ENCODE results near the gene ACP2. TPM values are rescaled to one million over a fixed set of nuclear protein-coding genes. Genes with fewer than 3 reads are reported as not detected.
A peak's percentile ranks its signal among the peaks of the same experiment; 100 is the strongest.

The ACP2 gene, protein sequence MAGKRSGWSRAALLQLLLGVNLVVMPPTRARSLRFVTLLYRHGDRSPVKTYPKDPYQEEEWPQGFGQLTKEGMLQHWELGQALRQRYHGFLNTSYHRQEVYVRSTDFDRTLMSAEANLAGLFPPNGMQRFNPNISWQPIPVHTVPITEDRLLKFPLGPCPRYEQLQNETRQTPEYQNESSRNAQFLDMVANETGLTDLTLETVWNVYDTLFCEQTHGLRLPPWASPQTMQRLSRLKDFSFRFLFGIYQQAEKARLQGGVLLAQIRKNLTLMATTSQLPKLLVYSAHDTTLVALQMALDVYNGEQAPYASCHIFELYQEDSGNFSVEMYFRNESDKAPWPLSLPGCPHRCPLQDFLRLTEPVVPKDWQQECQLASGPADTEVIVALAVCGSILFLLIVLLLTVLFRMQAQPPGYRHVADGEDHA
- polyA plus RNA-seq (ENCODE audit: insufficient read depth in 1 of 5, insufficient read length in 5 of 5, low replicate concordance in 1 of 5), result 10 to 100 TPM; 33.8 to 43.1 (median 36.5) TPM
- long read RNA-seq, donor 1, transcript ACP2-201 (11 exons, 2,203 nt), result major isoform, 8 of 14 reads
- long read RNA-seq, donor 1, partial matches to known transcripts, result 5 of 14 reads
- long read RNA-seq, donor 1, other reads (novel, unspliced or antisense), result 0 of 14 reads
- long read RNA-seq, donor 2, partial matches to known transcripts, result 11 of 16 reads
- long read RNA-seq, donor 2, other reads (novel, unspliced or antisense), result 0 of 16 reads
- long read RNA-seq, donor 3, partial matches to known transcripts, result 31 of 41 reads
- long read RNA-seq, donor 3, other reads (novel, unspliced or antisense), result 5 of 41 reads
- long read RNA-seq, donor 4, transcript ACP2-201 (11 exons, 2,203 nt), result major isoform, 5 of 7 reads
- long read RNA-seq, donor 4, partial matches to known transcripts, result 0 of 7 reads
- long read RNA-seq, donor 4, other reads (novel, unspliced or antisense), result 0 of 7 reads
- long read RNA-seq, donor 5, partial matches to known transcripts, result 31 of 41 reads
- long read RNA-seq, donor 5, other reads (novel, unspliced or antisense), result 5 of 41 reads
- long read RNA-seq, donor 6, transcript ACP2-201 (11 exons, 2,203 nt), result major isoform, 8 of 8 reads
- long read RNA-seq, donor 6, partial matches to known transcripts, result 0 of 8 reads
- long read RNA-seq, donor 6, other reads (novel, unspliced or antisense), result 0 of 8 reads
- long read RNA-seq, donor 7, partial matches to known transcripts, result 0 of 4 reads
- long read RNA-seq, donor 7, other reads (novel, unspliced or antisense), result 0 of 4 reads
- long read RNA-seq, donor 8, partial matches to known transcripts, result 0 of 2 reads
- long read RNA-seq, donor 8, other reads (novel, unspliced or antisense), result 0 of 2 reads

DNA sequence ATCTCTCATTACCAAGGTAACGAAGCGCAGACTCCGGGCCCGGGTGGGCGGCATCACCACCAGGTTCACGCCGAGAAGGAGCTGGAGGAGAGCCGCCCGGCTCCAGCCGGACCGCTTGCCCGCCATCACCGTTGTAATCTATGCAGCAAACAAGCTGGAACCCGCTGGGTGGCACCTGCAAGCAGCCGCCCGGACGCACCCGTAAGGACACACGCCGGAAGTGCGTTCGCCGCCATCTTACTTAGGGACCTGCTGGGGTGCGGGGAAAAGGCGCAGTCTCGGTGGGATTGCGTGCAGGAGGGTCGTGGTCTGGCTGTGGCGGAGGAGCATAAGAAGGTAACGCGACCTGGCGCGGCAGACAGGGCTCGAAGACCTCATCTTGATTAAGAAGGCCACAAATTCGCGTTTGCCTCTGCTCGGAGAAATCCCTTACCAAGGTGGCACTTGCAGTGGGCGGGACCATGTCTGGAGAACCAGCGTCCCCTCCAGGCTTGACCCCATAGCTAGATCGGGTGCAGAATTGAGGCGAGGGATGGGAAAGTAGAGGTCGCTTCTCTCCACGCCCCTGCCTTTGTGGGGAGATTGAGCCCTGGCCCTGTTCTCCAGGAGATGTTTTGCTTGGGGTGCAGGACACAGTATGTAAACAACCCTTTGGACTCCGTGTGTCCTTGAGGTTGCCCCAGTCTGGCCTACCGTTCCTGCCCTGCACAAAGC lies at the start of gene ACP2:
ACP2 (minus strand) TSS at position 151 of the 714 bp plus-strand sequence; CDS start at position 126, 25 bp downstream.
- DNase-seq, result peak; percentile 89 to 91

DNA sequence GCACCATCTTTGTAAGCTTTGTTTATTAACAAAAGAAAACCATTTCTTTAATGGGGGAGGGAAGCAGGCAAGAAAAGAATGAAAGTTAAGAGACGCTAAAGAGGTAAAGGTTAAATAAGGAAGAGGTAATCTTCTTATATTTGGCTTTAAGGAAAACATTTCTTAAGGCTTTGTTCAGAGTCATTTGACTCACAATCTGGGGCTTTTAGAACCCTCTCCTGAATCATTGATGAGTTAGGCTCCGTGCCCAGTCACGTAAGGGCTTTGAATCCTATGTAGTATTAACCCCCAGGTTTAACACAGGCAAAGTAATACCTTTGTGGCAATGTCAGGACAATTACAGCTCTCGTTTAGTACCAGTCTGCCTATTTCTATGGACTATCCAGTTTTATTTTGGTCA lies 47.4 kb upstream of the ACP2 start:
- DNase-seq, result no peak

DNA sequence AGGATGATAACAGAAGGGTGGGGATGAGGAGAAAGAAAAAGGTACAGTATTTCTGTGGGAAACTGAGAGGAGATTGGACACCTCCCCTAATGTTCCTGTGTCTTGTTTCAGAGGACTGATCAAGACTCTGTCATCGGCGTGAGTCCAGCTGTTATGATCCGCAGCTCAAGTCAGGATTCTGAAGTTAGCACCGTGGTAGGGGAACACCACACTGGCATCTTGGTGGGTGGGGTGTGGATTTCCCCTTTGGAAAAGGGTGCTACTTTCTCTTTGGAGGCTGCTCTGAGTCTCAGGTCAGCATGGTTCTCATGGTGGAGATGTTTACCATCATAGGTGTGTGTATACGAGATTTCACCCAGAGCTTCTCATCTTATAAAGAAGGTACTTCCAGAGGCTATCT lies 46.8 kb upstream of the ACP2 start:
- DNase-seq, result no peak

DNA sequence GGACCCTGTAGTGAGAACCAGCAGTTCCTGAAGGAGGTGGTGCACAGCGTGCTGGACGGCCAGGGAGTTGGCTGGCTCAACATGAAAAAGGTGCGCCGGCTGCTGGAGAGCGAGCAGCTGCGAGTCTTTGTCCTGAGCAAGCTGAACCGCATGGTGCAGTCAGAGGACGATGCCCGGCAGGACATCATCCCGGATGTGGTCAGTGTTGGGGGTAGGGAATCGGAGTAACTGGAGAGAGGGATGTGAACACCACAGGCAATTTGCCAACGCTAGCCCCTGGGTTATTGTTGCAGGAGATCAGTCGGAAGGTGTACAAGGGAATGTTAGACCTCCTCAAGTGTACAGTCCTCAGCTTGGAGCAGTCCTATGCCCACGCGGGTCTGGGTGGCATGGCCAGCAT lies 41.2 kb upstream of the ACP2 start:
- no peak for DNase-seq

DNA sequence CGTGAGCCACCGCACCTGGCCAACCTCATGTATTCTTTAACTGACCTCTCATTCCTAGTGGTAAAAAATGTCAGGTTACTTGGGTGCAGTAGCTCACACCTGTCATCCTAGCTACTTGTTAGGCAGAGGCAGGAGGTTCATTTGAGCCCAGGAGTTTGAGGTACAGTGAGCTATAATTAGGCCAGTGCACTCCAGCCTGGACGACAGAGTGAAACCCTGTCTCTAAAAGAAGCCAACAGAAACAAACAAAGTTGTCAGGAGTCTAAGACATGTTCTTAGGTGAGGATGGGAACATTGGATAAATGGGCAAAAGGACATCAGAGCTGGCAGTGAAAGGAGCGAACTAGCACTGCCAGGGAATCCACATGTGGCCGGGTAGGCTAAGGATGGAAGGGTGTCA lies 39.5 kb upstream of the ACP2 start:
- DNase-seq, result no peak

DNA sequence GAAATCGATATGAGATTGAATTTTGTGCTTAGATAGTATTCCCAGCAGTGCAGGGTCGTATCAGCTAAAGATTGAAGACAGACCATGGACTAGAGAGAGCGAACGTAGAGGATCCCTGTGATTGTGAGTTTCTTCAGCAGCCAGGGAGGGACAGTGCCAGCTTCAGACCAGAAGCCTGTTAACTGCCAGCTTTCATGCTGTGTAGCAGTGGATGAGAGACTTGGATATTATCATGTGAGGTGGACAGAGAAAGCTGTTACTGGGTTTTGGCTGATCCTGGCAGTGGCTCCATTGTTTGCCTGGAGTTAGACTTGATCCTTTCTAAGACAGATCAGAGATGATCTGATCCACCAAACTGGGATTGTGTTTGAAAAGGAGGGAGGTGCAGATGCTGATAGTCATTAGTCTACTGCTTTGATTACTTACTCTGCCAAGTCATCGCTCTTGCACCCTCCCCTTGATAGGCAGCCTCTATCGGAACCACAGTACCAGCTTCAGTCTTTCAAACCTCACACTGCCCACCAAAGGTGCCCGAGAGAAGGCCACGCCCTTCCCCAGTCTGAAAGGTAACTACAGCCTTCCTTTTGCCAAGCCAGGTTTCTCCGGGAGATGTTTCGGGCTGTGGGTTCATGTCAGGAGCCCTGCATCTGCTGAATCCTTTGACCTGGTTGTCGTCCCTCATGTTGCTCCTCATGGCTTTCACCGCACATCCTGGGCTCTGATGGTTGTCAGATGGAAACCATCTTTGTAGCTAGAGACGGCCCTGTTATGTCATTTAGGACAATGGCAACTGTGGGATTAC lies 37.6 kb upstream of the ACP2 start:
- DNase-seq, result no peak

DNA sequence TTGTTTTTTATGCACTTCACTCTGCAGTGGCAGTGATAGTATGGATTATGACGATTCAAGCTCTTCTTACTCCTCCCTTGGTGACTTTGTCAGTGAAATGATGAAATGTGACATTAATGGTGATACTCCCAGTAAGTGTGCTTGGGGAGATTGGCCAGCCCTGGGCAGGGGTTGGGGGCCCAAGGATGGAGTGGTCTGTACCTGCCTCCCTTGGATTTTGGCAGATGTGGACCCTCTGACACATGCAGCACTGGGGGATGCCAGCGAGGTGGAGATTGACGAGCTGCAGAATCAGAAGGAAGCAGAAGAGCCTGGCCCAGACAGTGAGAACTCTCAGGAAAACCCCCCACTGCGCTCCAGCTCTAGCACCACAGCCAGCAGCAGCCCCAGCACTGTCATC lies 35.5 kb upstream of the ACP2 start:
- DNase-seq, result no peak

DNA sequence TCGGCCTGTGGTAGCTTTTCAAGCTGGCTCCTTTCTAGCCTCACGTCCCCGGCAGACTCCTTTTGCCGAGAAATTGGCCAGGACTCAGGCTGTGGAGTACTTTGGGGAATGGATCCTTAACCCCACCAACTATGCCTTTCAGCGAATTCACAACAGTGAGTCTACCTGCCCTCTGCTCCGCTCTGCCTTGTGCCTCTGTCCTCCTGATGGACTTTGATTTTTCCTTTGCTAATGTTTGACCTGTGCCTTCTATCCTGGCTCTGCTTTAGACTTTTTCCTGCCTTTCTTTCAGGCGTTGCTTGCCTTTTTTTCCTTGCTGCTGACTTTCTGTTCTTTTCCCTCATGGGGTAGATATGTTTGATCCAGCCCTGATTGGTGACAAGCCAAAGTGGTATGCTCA lies 33.8 kb upstream of the ACP2 start:
- no peak for DNase-seq

DNA sequence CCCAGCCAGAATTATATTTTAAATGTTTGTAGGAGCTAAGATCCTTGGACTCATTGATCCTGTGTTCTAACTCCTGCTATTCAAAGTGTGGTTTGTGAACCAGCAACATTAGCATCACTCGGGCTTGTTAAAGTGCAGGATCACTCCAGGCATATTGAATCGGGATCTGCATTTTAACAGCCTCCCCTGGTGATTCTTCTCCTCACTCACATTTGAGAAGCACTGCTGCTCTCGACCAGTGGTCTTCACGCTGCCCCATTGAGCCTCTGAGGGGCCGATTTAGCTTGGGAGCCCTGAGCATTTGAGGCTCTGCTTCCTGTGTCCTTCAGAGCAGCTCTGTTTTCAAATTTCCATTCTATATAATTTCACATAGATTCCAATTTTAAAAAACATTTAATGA lies 32.2 kb upstream of the ACP2 start:
- no peak for DNase-seq

DNA sequence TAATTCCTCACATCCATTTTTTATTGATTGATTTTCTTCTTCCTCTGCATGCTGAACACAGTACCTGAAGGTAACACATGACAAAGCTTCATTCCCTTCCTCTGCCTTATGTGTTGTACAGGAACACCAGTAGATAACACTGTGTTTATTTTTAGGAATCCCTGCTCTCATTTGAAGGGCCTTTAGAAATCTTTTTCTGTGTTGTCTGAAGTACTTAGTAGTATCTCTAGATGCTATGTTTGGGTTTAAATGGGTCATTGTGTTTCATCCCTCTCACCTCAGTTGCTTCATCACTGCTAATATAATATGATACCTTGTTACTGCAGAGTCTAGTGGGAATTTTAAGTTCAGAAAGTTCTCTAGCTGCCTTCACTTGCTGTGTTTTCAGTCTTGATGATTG lies 31.5 kb upstream of the ACP2 start:
- no peak for DNase-seq

DNA sequence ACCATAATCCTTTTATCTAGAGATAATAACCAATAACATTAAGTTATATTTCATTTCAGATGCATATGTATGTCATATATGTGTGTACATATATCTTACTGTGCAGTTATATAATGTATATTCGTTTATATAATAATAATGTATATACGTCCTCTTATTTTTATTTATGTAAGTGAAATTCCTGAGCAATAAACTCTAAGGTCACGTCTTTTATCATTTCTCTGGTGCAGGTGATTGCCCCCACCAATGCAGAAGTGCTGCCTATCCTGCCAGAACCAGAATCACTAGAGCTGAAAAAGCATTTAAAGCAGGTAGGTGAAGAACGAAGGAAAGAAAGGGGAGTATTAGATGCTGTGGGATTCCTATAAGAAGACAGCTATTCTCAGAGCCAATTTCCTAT lies 30.2 kb upstream of the ACP2 start:
- no peak for DNase-seq

DNA sequence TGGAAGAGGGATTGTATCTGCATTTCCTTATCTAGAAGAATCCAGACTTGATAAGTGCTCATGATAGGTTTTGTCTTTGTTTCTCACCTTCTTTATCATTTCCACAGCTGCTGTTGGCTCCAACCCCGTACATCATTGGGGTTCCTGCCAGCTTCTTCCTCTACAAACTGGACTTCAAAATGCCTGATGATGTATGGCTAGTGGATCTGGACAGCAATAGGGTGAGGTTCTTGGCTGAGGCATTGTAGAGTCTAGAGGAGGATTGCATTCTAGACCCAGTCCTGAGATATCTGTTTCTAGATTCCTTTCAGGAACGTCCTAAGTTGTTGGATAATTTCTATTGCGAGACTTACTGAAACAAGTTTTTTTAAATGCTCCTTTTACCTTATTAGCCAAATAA lies 29.4 kb upstream of the ACP2 start:
- no peak for DNase-seq

DNA sequence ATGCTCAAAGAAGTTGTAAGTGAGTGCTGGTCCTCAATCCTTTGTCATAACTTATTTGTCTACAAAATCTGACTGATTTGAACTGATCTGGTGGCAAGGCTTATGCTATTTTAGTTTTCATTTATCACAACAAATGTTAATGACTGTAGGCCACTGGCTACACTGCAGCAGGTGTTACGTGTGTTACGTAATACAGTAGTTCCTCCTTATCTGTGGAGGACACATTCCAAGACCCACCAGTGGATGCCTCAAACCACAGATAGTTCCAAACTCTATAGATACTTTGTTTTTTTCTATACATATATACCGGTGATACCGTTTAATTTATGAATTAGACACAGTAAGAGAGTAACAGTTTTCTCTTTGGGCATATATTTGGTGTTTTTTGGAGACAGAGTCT lies 28.3 kb upstream of the ACP2 start:
- DNase-seq, result no peak

DNA sequence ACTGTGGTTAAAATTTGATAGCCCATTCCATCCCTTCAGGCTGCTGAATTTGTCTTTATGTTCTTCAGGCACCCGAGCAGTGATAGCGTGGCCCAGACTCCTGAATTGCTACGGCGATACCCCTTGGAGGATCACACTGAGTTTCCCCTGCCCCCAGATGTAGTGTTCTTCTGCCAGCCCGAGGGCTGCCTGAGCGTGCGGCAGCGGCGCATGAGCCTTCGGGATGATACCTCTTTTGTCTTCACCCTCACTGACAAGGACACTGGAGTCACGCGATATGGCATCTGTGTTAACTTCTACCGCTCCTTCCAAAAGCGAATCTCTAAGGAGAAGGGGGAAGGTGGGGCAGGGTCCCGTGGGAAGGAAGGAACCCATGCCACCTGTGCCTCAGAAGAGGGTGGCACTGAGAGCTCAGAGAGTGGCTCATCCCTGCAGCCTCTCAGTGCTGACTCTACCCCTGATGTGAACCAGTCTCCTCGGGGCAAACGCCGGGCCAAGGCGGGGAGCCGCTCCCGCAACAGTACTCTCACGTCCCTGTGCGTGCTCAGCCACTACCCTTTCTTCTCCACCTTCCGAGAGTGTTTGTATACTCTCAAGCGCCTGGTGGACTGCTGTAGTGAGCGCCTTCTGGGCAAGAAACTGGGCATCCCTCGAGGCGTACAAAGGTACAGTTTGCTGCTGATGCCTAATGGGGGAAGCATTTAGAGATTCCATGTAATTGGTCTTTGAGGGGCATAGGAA lies 26.1 kb upstream of the ACP2 start:
- no peak for DNase-seq

DNA sequence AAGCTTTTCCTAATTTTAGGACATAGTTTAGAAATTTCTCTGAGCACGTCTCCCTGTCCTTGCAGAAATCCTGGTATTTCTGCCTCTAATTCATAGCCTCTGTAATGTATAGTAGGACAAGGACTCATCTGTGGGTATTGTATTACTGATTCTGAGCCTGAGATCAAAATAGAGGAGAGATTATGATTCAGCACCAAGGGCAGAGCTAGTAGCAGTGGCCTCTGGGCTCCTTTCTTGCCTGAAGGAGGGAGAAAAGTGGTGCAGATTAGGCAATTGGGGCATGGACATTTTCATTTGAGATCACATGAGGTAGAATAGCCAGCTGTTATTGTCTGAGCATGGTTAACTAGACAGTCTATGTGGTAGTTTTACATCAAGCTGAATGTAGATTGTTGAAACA lies 24.1 kb upstream of the ACP2 start:
- no peak for DNase-seq

DNA sequence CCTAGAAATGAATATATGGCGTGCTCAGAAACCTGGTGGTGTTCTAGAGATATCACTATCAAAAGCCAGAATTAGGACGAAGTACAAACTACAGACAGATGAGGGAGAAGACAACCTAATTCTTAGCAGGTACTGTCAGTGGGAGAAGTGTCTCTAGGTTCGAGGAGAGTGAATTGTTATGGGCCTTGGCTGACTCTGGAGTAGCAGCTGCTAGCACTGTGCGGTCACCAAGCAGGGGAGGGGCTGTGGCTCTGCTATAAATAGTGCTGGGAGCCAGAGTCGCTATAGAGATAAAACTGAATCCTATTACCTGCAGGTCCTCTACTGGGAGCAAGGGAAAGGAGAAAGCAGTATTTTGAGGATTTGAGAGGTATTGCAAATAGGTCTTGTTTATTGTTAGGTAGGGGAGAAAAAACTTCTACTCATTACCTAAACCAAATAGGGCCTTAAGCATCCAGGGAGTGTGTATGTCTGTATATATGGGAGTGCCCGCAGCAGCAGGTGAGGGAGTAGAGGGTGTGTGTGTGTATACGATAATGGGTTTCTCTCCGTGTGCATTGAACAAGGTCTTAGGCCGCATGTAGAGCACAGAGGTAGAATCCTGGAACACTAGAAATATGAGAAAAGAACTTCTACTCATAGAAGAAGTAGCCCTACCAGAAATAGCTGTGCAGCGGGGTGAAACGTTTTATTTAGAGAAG lies 23.5 kb upstream of the ACP2 start:
- no peak for DNase-seq

DNA sequence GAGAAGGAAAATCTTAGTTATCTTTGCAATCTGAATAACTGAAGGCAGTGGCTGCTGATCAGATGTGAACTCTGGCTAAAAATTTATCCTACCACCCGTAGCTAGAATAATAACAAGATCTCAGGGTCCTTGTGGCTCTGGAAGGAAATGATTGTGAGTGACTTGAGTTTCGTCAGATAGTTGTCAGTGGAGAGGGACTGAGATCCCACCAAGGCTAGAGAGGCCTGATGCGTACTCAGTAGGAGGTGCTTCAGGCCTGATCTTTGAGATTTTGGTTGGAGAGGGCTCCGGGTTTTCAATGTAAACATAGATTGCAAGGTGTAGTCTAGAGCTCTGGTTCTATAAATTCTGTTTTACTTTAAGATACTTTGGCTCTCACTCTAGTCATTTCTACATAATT lies 22.7 kb upstream of the ACP2 start:
- DNase-seq, result no peak

DNA sequence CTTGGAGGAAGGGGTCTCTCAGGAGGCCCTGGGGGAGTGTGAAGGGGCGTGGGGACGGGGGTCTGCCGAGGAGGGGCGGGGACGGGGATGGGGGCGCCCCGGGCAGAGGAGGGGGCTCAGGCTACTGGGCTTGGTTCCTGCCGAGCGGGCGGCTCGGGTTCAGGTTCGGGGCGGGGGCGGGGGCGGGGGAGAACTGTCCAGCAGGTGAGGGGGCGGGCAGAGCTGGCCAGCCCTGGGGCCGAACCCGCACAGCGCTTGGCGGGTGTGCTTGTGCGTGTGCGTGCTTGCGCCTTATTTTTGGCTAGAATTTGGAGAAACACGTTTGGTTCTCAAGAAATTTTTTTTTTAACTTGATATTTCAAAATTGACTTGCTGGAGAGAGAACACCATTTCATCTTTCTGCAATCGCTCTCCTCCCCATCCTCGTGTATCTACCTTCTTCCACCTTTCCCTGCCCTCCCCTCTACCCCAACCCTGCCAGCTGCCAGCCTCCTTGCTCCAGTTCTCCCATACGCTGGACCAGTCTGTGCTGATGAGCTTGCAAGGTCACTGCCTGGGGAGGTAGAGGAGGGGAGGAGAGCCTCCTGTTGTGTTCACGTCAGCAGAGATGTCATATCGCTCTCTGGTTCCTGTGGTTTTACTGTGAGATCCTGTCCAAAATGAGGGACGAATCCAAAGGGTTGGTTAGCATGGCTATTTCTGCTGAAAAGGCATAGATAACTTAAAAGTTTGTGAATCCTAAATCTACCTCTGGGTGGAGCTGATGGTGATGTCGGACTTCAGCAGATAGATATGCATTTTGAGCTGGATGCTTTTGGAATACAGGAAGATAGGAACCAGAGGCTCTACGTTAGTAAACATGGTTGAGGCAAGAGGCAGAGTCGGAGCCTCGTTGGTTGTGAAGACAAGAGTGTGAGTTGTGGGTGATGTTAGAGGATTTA lies 22.0 kb upstream of the ACP2 start:
- DNase-seq, result no peak
